Naive thymus-derived CD8-positive, alpha-beta T cell (primary cell): Measurements from ENCODE around the gene PAK4. TPM values are rescaled to one million over a fixed set of nuclear protein-coding genes. Genes with fewer than 3 reads are reported as not detected.

Experiments
- ATAC-seq, 2 donors: fragments of 150-1000 bp; cut with Tn5 transposase in 1 of 2; sonication (Bioruptor Pico), chemical (Tn5 transposase) in 1 of 2; 1 replicate in 1 of 2; 2 replicates in 1 of 2; pipeline ENCODE4 v1.10.0; 2021; ENCODE audit warnings: mild to moderate bottlenecking in 2 of 2, moderate library complexity in 2 of 2
- POLR2A ChIA-PET: fragments of 350-600 bp; sonication (Branson Sonifier 250); formaldehyde crosslinking; loops from one replicate; lab custom pipeline; 2021; ENCODE audit warnings: antibody characterized with exemption; lab: Charles Lee
- DNase-seq, 10 donors: peaks; one replicate each; pipeline versions ENCODE4 v3.0.0 to v3.0.0-alpha.2; 2020 to 2022
- H3K27ac Mint-ChIP-seq, 10 donors: one replicate each; pipeline ENCODE4 v1.8.0; 2020 to 2022; ENCODE audit warnings: mild to moderate bottlenecking in 10 of 10, mixed read lengths in 10 of 10, moderate library complexity in 4 of 10, inconsistent platforms in 1 of 10
- H3K27me3 Mint-ChIP-seq, 5 donors: one replicate each; pipeline ENCODE4 v1.8.0; 2021 to 2022; ENCODE audit warnings: mixed read lengths in 5 of 5
- H3K36me3 Mint-ChIP-seq, 3 donors: one replicate each; pipeline ENCODE4 v1.8.0; 2020 to 2022; ENCODE audit warnings: mixed read lengths in 3 of 3, mild to moderate bottlenecking in 2 of 3, inconsistent platforms in 1 of 3
- H3K4me1 Mint-ChIP-seq, 4 donors: one replicate each; pipeline ENCODE4 v1.8.0; 2021 to 2022; ENCODE audit warnings: mixed read lengths in 4 of 4
- H3K4me3 Mint-ChIP-seq, 10 donors: one replicate each; pipeline ENCODE4 v1.8.0; 2020 to 2022; ENCODE audit warnings: mild to moderate bottlenecking in 10 of 10, mixed read lengths in 10 of 10, moderate library complexity in 6 of 10, inconsistent platforms in 1 of 10
- H3K9me3 Mint-ChIP-seq, 9 donors: one replicate each; pipeline ENCODE4 v1.8.0; 2020 to 2022; ENCODE audit warnings: mixed read lengths in 9 of 9, mild to moderate bottlenecking in 3 of 9, inconsistent platforms in 1 of 9, moderate library complexity in 1 of 9
- polyA plus RNA-seq, 3 donors: library from polyadenylated mRNA; unstranded; fragments of 300-500 nt; fragmentation: Illumina TruSeq; gene quantifications; one replicate each; pipeline ENCODE4 v1.2.3, GENCODE V29; 2021
- total RNA-seq, 8 experiments: library from RNA in 2 of 8; stranded (reverse) in 2 of 8; gene quantifications; one replicate each; pipeline ENCODE4 v1.2.3 and lab custom pipeline; 2021 to 2026

Gene PAK4
- total and polyA plus RNA-seq, 5 experiments from 2014 or later, result 1.3 to 16.8 (median 1.4) TPM

- peaks cover 0 to 2% (median 0%) of the 10 kb centered on the region in 3 donors for H3K36me3 Mint-ChIP-seq
- POLR2A ChIA-PET, result interaction anchor here (0.5 to 1.0 kb wide), 3 partner anchors 210 to 341 kb away, joined by 3 to 4 read pairs (median 3); partner anchors contain the start of genes GMFG and RPS16
- no peak for ATAC-seq
Observed at GRCh38 chr19:39125199-39125553, 410 bp upstream of the PAK4 start.

DNA sequence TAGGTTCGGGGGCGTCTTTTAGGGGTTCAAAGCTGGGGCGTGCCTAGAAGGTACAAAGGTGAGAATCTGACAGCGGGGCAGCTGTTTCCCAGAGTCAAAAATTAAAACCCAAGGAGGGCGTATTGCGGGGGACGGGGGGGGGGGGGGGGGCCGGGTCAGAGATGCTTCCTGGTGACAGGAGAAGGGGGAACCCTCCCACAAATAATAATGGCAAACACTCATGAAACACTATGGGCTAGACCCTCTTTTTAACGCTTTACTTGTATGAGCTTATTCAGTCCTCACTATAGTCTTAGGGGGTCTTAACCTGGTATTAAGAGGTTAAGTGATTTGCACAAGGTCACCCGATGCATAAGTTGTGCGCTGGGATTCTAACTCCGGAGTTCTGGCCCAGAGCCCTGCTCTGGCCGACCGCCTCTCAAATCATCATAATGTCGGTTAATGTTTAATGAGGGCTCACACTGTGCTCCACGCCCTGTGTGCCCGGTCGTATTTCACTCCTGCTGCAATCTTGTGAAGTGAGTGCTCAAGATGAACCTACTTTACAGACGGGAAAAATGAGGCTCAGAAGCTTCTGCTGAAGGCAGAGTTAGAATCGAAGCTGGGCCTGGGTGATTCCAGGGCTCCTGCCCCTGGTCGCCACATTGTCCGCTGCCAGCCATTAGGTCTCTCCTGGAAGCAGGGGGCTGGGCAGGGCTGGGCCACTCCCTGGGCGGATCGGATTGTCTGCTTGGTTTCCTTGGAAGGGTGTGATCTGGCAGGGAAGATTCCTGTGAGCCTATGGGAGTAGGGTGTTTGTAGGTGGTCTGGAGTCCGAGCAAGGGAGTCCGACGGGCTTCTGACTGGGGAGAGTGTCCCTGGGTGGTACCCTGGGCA is 964 bp downstream of the PAK4 start:
- no peaks in the 10 kb centered on the region for H3K9me3 Mint-ChIP-seq
- peaks cover 0 to 2% (median 0%) of the 10 kb centered on the region in 5 donors for H3K27me3 Mint-ChIP-seq
- H3K4me3 Mint-ChIP-seq, result peak overlapping the region; percentile 93 to 99 (median 98)
- ATAC-seq (peak; percentile 7 to 15), DNase-seq (peak in 2 of 10 donors; percentile 9 to 30)
- peak overlapping the region; percentile 95 to 100 (median 98) for H3K27ac Mint-ChIP-seq
- peaks cover 27 to 74% (median 59%) of the 10 kb centered on the region in 4 donors for H3K4me1 Mint-ChIP-seq
- POLR2A ChIA-PET, result interaction anchor here (0.5 to 1.0 kb wide), 5 partner anchors 25 to 209 kb away, joined by 3 to 5 read pairs (median 4); partner anchors contain the start of gene GMFG
- H3K36me3 Mint-ChIP-seq, result peaks cover 0 to 5% (median 0%) of the 10 kb centered on the region in 3 donors

More at GRCh38 chr19:39125199-39125553, 410 bp upstream of the PAK4 start:
- peak overlapping the region; percentile 95 to 100 (median 98) for H3K27ac Mint-ChIP-seq
- no peaks in the 10 kb centered on the region for H3K9me3 Mint-ChIP-seq
- peaks cover 0 to 3% (median 1%) of the 10 kb centered on the region in 5 donors for H3K27me3 Mint-ChIP-seq
- peak overlapping the region; percentile 93 to 99 (median 98) for H3K4me3 Mint-ChIP-seq
- DNase-seq, result no peak
- peaks cover 20 to 60% (median 50%) of the 10 kb centered on the region in 4 donors for H3K4me1 Mint-ChIP-seq

DNA sequence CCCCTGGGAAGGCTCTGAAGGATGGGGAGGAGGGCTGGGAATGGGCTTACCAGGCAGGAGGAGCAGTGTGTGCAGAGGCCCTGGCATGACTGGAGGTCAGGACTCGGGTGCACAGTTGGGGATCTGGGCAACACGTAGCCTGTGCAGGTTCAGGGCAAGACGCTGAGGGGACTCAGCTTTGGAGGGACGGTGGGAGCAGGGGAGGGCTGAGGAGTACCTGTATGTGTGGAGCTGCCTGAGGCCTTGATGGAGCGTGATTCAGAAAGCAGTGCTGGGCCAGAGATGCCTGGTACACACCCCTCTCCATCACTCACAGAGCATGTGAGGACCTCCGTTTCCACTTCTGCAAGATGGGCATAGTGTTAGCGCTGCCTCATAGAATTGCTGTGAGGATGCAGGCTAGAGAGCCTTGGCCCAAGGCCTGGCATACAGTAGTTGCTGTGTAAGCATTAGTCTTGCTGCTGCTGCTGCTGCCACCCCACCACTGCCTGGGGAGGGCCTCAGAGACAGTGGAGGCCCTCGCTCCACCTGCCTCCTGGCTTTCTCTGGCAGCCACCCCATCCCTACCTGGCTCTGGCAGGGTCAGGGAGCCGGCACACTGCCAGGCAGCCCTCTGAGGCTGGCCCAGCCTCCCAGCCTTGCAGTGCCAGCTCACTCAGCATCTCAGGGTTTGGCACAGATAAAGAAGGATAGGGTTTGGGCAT is 2.4 kb downstream of the PAK4 start:
- ATAC-seq (no peak), DNase-seq (no peak)
- peaks cover 0 to 2% (median 0%) of the 10 kb centered on the region in 5 donors for H3K27me3 Mint-ChIP-seq
- H3K4me1 Mint-ChIP-seq, result peaks cover 35 to 78% (median 64%) of the 10 kb centered on the region in 4 donors
- H3K9me3 Mint-ChIP-seq, result no peaks in the 10 kb centered on the region
- peaks cover 0 to 5% (median 0%) of the 10 kb centered on the region in 3 donors for H3K36me3 Mint-ChIP-seq
- H3K4me3 Mint-ChIP-seq, result peak overlapping the region in 3 of 10 donors; percentile 23 to 98 (median 45)
- POLR2A ChIA-PET, result interaction anchor here (1.0 kb wide), 1 partner anchor 171 kb away, joined by 4 read pairs; no protein-coding TSS in a partner anchor
- H3K27ac Mint-ChIP-seq, result peak overlapping the region in 9 of 10 donors; percentile 63 to 99 (median 92)

- POLR2A ChIA-PET, result no interaction called here
- DNase-seq, result no peak
- ATAC-seq, result no peak
- peaks cover 35 to 79% (median 64%) of the 10 kb centered on the region in 4 donors for H3K4me1 Mint-ChIP-seq
- H3K9me3 Mint-ChIP-seq, result no peaks in the 10 kb centered on the region
- H3K27me3 Mint-ChIP-seq, result peaks cover 0 to 2% (median 0%) of the 10 kb centered on the region in 5 donors
- H3K4me3 Mint-ChIP-seq, result peak overlapping the region in 1 of 10 donors; percentile 45
- peak overlapping the region in 7 of 10 donors; percentile 12 to 96 (median 50) for H3K27ac Mint-ChIP-seq
- peaks cover 0 to 5% (median 0%) of the 10 kb centered on the region in 3 donors for H3K36me3 Mint-ChIP-seq
Observed at GRCh38 chr19:39128516-39129079, 3.0 kb downstream of the PAK4 start.

- DNase-seq, result no peak
- Mint-ChIP-seq H3K36me3 (peaks cover 0 to 5% (median 0%) of the 10 kb centered on the region in 3 donors), H3K9me3 (no peaks in the 10 kb centered on the region), H3K4me3 (no peak overlapping the region), H3K4me1 (peaks cover 33 to 79% (median 64%) of the 10 kb centered on the region in 4 donors), H3K27me3 (peaks cover 0 to 2% (median 0%) of the 10 kb centered on the region in 5 donors), H3K27ac (peak overlapping the region in 5 of 10 donors; percentile 12 to 59 (median 50))
- POLR2A ChIA-PET, result no interaction called here
- ATAC-seq, result no peak
Observed at GRCh38 chr19:39129116-39129515, 3.5 kb downstream of the PAK4 start.

DNA sequence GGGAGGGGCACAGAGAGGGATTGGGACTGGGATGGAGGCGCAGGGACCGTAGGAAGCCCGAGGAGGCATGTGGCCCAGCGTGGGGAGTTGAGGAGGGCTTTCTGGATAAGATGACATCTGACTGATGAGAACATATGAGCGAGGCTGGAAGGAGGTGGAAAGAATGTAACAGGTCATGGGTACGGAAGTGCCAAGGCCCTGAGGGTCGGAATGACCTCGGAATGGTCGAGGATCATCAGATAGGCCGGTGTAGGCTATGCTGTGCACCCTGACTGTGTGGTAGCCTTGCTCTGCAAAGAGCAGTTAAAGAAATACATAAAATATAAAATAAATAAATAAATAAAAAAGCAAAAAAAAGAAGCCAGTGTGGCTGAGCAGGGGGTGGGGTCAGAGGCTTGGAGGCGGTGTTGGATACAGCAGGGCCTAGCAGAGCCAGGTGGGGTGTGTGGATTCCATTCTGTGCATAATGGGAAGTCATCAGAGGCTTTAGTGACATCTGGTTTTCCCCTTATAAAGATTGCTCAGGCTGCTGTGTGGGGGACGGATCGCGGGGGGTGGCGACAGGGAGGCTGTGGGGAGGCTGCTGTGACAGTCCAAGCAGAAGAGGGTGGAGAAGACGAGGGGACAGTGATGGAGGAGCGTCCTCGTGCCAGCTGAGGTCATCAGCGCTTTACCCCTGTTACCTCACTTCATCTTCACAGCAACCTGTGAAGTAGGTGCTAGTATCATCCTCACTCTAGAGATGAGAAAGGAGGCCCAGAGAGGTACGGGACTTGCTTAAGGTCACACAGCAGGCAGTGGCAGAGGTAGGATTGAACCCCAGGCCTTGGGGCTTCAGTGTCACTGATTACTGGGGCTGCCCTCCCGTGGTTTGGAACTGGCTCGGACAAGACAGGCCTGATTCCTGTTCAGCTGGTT is 5.0 kb downstream of the PAK4 start:
- Mint-ChIP-seq H3K4me3 (no peak overlapping the region), H3K9me3 (no peaks in the 10 kb centered on the region), H3K4me1 (peaks cover 30 to 70% (median 57%) of the 10 kb centered on the region in 4 donors), H3K27me3 (peaks cover 0 to under 1% (median 0%) of the 10 kb centered on the region in 5 donors), H3K36me3 (peaks cover 0 to 9% (median 0%) of the 10 kb centered on the region in 3 donors), H3K27ac (peak overlapping the region in 6 of 10 donors; percentile 55 to 89 (median 66))
- POLR2A ChIA-PET, result no interaction called here
- DNase-seq (no peak), ATAC-seq (no peak)

- ATAC-seq, result no peak
- POLR2A ChIA-PET, result no interaction called here
- peaks cover 29 to 70% (median 54%) of the 10 kb centered on the region in 4 donors for H3K4me1 Mint-ChIP-seq
- H3K4me3 Mint-ChIP-seq, result no peak overlapping the region
- peak overlapping the region in 2 of 10 donors; percentile 15 to 76 for H3K27ac Mint-ChIP-seq
- DNase-seq, result no peak
- no peaks in the 10 kb centered on the region for H3K9me3 Mint-ChIP-seq
- peaks cover 0 to 11% (median 0%) of the 10 kb centered on the region in 3 donors for H3K36me3 Mint-ChIP-seq
- H3K27me3 Mint-ChIP-seq, result no peaks in the 10 kb centered on the region
Observed at GRCh38 chr19:39131255-39131755, 5.7 kb downstream of the PAK4 start.

GRCh38 chr19:39132344-39132969 is 6.9 kb downstream of the PAK4 start:
- no peak for ATAC-seq
- H3K36me3 Mint-ChIP-seq, result peaks cover 0 to 11% (median 0%) of the 10 kb centered on the region in 3 donors
- no peaks in the 10 kb centered on the region for H3K9me3 Mint-ChIP-seq
- H3K27me3 Mint-ChIP-seq, result no peaks in the 10 kb centered on the region
- peaks cover 33 to 70% (median 47%) of the 10 kb centered on the region in 4 donors for H3K4me1 Mint-ChIP-seq
- H3K4me3 Mint-ChIP-seq, result no peak overlapping the region
- H3K27ac Mint-ChIP-seq, result peak overlapping the region in 4 of 10 donors; percentile 14 to 58 (median 27)
- POLR2A ChIA-PET, result no interaction called here
- no peak for DNase-seq

- H3K27ac Mint-ChIP-seq, result peak overlapping the region in 3 of 10 donors; percentile 8 to 83 (median 17)
- H3K27me3 Mint-ChIP-seq, result no peaks in the 10 kb centered on the region
- DNase-seq, result no peak
- peaks cover 35 to 69% (median 44%) of the 10 kb centered on the region in 4 donors for H3K4me1 Mint-ChIP-seq
- POLR2A ChIA-PET, result interaction anchor here (0.6 kb wide), 1 partner anchor 165 kb away, joined by 5 read pairs; no protein-coding TSS in a partner anchor
- no peaks in the 10 kb centered on the region for H3K9me3 Mint-ChIP-seq
- no peak for ATAC-seq
- H3K4me3 Mint-ChIP-seq, result no peak overlapping the region
- peaks cover 0 to 11% (median 0%) of the 10 kb centered on the region in 3 donors for H3K36me3 Mint-ChIP-seq
Observed at GRCh38 chr19:39133431-39134270, 8.1 kb downstream of the PAK4 start.

GRCh38 chr19:39135701-39136100 is 10.1 kb downstream of the PAK4 start:
- no peaks in the 10 kb centered on the region for H3K9me3 Mint-ChIP-seq
- peak overlapping the region in 2 of 10 donors; percentile 48 to 51 for H3K27ac Mint-ChIP-seq
- H3K4me3 Mint-ChIP-seq, result no peak overlapping the region
- no peak for DNase-seq
- H3K4me1 Mint-ChIP-seq, result peaks cover 24 to 49% (median 39%) of the 10 kb centered on the region in 4 donors
- peaks cover 0 to 6% (median 0%) of the 10 kb centered on the region in 3 donors for H3K36me3 Mint-ChIP-seq
- ATAC-seq, result no peak
- POLR2A ChIA-PET, result interaction anchor here (0.7 kb wide), 1 partner anchor 13 kb away, joined by 5 read pairs; no protein-coding TSS in a partner anchor
- H3K27me3 Mint-ChIP-seq, result no peaks in the 10 kb centered on the region
